Left ventricle myocardium superior (tissue), 1 donor: ENCODE data around the gene SPINK9. TPM values are rescaled to one million over a fixed set of nuclear protein-coding genes. Genes with fewer than 3 reads are reported as not detected.

Experiments
- ATAC-seq: fragments of 200-7000 bp; cut with Tn5 transposase; one replicate; pipeline ENCODE4 v1.9.1; 2020; ENCODE audit warnings: mild to moderate bottlenecking, moderate library complexity
- DNase-seq: peaks from one replicate; pipeline ENCODE4 v3.0.0-alpha.2; 2020
- intact Hi-C: fragments of 100-400 bp; cut with micrococcal nuclease; formaldehyde crosslinking; loops from one replicate; pipeline ENCODE4 v1.11.0; 2022
- total RNA-seq: library from RNA; stranded (reverse); fragmentation: NEBNext Ultra II Directional; extraction: Animal tissue kit (Norgen Biotek cat#: 25700); gene quantifications from one replicate; pipeline ENCODE4 v1.2.1, GENCODE V29; 2021
- donor health status: DM: no; HTN: yes; CAD: no; lungs with severe emphysema.

Gene SPINK9
- total RNA-seq, 1 donor from 2014 or later, result 0.57 TPM

DNA sequence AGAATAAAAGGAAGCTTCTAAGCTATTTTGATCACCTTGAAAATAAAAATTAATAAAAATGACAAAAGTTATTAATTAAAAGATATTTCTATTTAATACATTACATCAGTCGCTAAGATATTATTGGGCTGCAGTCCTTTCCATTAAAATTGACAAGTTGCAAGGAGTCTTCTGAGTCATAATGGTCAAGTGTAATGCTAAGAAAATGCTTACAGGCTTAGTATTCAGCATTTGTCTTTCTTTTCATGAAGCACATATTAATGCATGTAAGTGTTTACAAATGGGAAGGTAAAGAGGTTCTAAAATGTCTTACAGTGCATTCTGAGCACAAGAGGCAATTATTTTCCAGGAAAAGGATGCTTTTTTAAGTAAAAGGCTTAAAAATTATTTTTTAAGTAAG is 17.3 kb downstream of the SPINK9 start:
- DNase-seq (no peak), ATAC-seq (no peak)
- intact Hi-C loops, result no loop called here

- ATAC-seq (no peak), DNase-seq (no peak)
- intact Hi-C loops, result no loop called here
Measured at GRCh38 chr5:148353634-148354033, 18.3 kb downstream of the SPINK9 start.

DNA sequence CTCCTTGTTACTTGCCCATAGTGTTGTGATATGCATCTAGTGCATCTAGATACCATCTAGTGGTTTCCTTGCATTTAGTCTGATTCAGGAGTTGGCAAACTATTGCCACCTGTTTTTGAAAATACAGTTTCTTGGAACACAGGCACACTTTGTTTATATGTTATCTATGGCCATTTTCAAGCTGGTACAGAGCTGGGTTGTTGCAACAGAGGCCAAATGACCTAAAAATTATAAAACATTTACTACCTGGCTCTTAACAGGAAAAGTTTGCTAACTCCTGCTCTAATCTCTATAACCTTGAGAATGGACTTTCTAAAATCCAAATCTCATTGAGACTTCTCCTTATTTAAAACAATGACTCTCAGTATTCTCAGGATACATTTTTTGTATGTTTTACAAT is 29.0 kb downstream of the SPINK9 start:
- DNase-seq (no peak), ATAC-seq (no peak)
- intact Hi-C loops, result no loop called here

- intact Hi-C loops, result no loop called here
- ATAC-seq, result no peak
- no peak for DNase-seq
Measured at GRCh38 chr5:148368299-148368698, 32.9 kb downstream of the SPINK9 start.

GRCh38 chr5:148372166-148372725 is 36.9 kb downstream of the SPINK9 start:
- DNase-seq (no peak), ATAC-seq (no peak)
- intact Hi-C loops, result loop anchor here (5.0 kb wide), 1 partner anchor 190 kb away; no protein-coding TSS in a partner anchor

DNA sequence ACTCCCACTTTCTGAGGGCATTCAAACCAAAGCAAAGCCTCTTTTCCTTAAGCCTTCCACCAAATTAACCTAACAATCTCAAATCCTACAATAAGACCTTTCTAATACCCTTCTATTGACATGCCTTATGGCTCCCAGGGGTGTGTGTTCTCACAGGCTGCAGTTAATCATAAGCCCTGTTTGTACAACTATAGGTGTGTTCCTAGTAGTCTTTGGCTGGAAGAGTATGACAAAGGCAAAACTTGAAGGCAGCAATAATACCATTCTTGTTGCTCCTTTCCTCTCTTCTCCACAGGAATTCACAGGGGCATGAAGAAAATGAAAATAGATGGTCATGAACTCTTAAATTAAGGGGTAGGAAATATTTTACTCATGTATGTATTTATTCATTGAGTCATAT is 37.5 kb downstream of the SPINK9 start:
- intact Hi-C loops, result loop anchor here (5.0 kb wide), 1 partner anchor 191 kb away; no protein-coding TSS in a partner anchor
- ATAC-seq (no peak), DNase-seq (no peak)

- ATAC-seq (peak; percentile 64), DNase-seq (no peak)
- intact Hi-C loops, result loop anchor here (5.0 kb wide), 1 partner anchor 193 kb away; no protein-coding TSS in a partner anchor
Measured at GRCh38 chr5:148374690-148375360, 39.5 kb downstream of the SPINK9 start.

GRCh38 chr5:148376198-148376597 is 40.8 kb downstream of the SPINK9 start:
- intact Hi-C loops, result no loop called here
- ATAC-seq (peak; percentile 62), DNase-seq (no peak)

DNA sequence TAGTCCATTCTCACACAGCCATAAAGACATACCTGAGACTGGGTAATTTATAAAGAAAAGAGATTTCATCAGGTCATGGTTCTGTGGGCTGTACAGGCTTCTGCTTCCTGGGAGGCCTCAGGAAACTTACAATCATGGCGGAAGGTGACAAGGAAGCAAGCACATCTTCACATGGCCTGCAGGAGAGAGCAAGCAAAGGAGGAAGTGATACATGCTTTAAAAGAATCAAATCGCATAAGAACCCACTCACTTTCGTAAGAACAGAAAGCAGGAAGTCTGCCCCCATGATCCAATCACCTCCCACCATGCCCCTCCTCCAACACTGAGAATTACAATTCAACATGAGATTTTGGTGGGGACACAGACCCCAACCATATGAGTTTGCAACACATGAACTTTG is 43.3 kb downstream of the SPINK9 start:
- intact Hi-C loops, result no loop called here
- ATAC-seq, result no peak

GRCh38 chr5:148379340-148379739 is 44.0 kb downstream of the SPINK9 start:
- intact Hi-C loops, result no loop called here
- ATAC-seq (no peak), DNase-seq (no peak)

More for the DNA sequence above, 43.3 kb downstream of the SPINK9 start:
- DNase-seq, result no peak

DNA sequence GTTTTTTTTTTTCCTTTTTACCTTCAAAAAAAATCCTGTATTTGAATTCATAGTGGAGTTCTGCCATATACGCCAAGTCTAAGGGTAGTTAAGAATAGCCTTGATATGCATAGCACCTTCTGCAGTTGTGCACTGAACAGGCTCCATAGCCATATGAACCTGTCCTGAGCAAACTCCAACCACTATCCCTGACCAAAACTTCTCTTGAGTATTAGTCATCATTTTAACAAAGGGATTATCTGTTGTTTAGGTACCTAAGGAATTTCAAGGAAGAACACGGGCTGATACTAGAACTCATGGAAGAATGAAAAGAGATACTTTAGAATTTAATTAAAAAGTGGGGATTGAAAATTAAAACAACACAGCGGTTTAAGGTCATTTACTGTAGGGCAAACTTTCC is 46.5 kb downstream of the SPINK9 start:
- intact Hi-C loops, result no loop called here
- ATAC-seq, result no peak
- DNase-seq, result no peak

GRCh38 chr5:148382961-148383360 is 47.6 kb downstream of the SPINK9 start:
- DNase-seq (no peak), ATAC-seq (no peak)
- intact Hi-C loops, result no loop called here

DNA sequence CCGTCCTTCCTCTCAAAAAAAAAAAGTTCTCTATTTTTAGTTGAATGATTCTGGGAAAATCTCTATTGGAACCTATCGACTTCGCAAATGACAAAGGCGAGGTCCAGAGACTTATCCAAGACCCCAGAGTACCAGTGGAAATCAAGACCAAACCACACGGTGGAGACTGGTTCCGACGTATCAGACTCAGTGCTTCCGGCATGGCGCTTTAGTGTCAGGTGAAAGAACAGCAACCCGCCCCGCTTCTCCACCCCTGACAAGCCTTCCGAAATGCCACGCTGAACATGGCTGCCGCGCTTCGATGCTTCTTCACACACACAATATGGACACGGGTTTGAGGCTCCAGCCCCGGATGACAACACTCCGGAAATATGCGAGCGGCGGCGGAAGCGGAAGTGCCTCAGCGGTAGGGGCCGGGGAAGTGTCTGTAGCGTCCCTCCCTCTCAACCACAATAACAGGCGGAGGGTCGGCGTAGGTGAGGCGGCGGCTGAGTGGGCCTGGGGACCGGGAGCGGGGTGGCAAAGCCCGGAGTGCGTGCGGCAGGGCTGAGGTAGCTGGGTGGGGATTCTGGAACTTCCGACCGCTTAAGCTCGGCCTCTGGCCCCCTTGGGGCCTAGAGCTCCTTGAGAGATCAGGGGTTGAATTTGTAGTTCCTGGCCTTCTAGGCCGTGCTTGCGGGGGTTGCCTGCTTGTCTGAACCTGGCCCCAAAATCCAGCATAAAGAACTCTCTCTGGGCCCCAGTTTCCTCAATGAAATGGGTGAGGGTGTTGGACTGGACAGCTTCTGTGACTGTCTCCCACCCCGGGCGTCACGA is 48.4 kb downstream of the SPINK9 start, which contains the start of gene FBXO38:
FBXO38 (plus strand) TSS at position 395 of the 816 bp plus-strand sequence. CDS start 10,819 bp downstream, outside the sequence.
- ATAC-seq, result peak; percentile 98
- intact Hi-C loops, result no loop called here

GRCh38 chr5:148384380-148384737 is 49.0 kb downstream of the SPINK9 start:
- DNase-seq, result no peak
- intact Hi-C loops, result no loop called here
- peak; percentile 15 for ATAC-seq

More for the DNA sequence above, 48.4 kb downstream of the SPINK9 start, which contains the start of gene FBXO38:
- peak; percentile 96 for DNase-seq

DNA sequence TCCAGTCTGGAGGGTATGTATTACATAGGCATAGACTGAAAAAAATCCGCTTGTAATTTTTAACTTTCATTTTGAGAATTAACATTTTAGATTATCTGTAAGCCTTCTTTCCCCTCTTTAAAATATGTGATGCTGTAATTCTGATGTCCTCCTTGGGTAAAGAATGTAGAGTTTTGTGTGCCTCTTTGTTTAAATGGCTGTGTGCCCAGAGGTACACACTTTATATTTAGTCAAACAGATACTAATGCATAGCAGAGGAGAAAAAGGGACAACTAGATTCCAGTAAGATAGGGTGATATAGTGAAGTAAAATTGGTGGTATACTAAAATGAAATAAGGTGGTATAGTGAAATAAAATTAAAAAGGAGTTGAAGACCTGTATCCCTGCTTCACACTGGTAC is 49.7 kb downstream of the SPINK9 start:
- intact Hi-C loops, result no loop called here
- DNase-seq (no peak), ATAC-seq (no peak)

DNA sequence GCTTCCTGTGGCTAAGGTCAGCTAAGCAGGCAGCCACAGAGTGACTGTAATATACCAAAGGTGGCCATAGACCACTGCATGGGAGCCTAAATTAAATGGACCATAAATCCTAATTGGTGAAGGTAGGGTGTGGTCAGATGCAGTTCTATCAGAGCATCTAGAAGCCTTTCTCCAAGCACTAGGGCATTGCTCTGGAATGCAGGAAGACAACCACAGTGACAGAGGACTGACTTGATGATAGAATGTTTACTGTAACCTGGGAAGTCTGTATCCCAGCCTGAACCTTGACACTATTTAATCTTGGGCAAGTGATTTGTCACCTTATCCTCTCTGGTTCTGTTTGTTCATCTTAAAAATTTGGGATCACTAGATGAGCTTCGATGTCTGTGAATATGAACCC is 50.7 kb downstream of the SPINK9 start:
- ATAC-seq, result no peak
- intact Hi-C loops, result no loop called here
- DNase-seq, result no peak

- intact Hi-C loops, result no loop called here
- ATAC-seq (no peak), DNase-seq (no peak)
Measured at GRCh38 chr5:148387325-148387724, 52.0 kb downstream of the SPINK9 start.

DNA sequence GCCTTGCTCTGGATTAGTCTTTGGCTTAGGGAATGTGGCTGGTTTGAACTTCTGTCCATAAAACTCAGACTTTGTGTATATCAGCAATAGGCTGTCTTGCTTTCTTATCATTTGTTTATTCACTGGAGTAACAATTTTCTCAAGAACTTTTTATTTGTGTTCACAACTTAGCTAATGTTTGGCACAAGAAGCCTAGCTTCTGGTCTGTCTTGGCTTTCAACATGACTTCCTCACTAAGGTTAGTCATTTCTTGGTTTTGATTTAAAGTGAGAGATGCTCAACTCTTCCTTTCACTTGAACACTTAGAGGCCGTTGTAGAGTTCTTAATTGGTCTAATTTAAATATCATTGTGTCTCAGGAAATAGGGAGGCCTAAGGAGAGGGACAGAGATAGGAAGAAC is 53.3 kb downstream of the SPINK9 start:
- ATAC-seq, result peak; percentile 4
- intact Hi-C loops, result no loop called here
- DNase-seq, result no peak
